ENCODE data around the gene WDR49. TPM values are rescaled to one million over a fixed set of nuclear protein-coding genes. Genes with fewer than 3 reads are reported as not detected.

Gene WDR49
- total RNA-seq, 2 experiments from 2014 or later = 0.42 to 1.1 TPM

GRCh38 chr3:167575000-167575600 lies 78.6 kb downstream of the WDR49 start:
- Mint-ChIP-seq H3K9me3 (no peaks in the 10 kb centered on the region), H3K27ac (no peak overlapping the region), H3K36me3 (ENCODE audit: low read depth) (no peaks in the 10 kb centered on the region), H3K4me3 (no peak overlapping the region), H3K4me1 (ENCODE audit: low read depth) (no peaks in the 10 kb centered on the region), H3K27me3 (peaks cover 6% of the 10 kb centered on the region)
- ATAC-seq (ENCODE audit: poor library complexity) = no peak
- Histone ChIP-seq H3K4me1 (ENCODE audit: insufficient read depth, low read length) (no peaks in the 10 kb centered on the region), H3K27me3 (ENCODE audit: control insufficient read depth in 1 of 2, insufficient read depth in 2 of 2, low read length in 2 of 2) (no peaks in the 10 kb centered on the region), H3K36me3 (ENCODE audit: insufficient read depth, low read length) (no peaks in the 10 kb centered on the region), H3K4me3 (ENCODE audit: low read length) (no peak overlapping the region), H3K9me3 (ENCODE audit: control insufficient read depth in 1 of 2, insufficient read depth in 1 of 2, low read length in 2 of 2) (no peaks in the 10 kb centered on the region), H3K27ac (ENCODE audit: low read depth in 1 of 2, low read length in 2 of 2) (no peak overlapping the region)
- DNase-seq = no peak
- CTCF ChIA-PET = no interaction called here
- POLR2A ChIA-PET = no interaction called here
- intact Hi-C loops (cut with DNase I, micrococcal nuclease) = no loop called here
- no peak for TF ChIP-seq CTCF (IDR thresholded peaks at IDR 0.05)

GRCh38 chr3:167572991-167573390 lies 80.8 kb downstream of the WDR49 start:
- CTCF ChIA-PET = no interaction called here
- TF ChIP-seq CTCF (IDR thresholded peaks at IDR 0.05) = no peak
- no peaks in the 10 kb centered on the region for H3K27me3 ChIP-seq (ENCODE audit: control insufficient read depth in 1 of 2, insufficient read depth in 2 of 2, low read length in 2 of 2)
- Mint-ChIP-seq H3K4me3 (no peak overlapping the region), H3K27me3 (peaks cover 6% of the 10 kb centered on the region), H3K4me1 (ENCODE audit: low read depth) (no peaks in the 10 kb centered on the region), H3K36me3 (ENCODE audit: low read depth) (no peaks in the 10 kb centered on the region), H3K9me3 (no peaks in the 10 kb centered on the region), H3K27ac (no peak overlapping the region)
- H3K4me3 ChIP-seq (ENCODE audit: low read length) = no peak overlapping the region
- no peaks in the 10 kb centered on the region for H3K36me3 ChIP-seq (ENCODE audit: insufficient read depth, low read length)
- intact Hi-C loops (cut with DNase I, micrococcal nuclease) = no loop called here
- H3K9me3 ChIP-seq (ENCODE audit: control insufficient read depth in 1 of 2, insufficient read depth in 1 of 2, low read length in 2 of 2) = no peaks in the 10 kb centered on the region
- ATAC-seq (ENCODE audit: poor library complexity) = no peak
- no peaks in the 10 kb centered on the region for H3K4me1 ChIP-seq (ENCODE audit: insufficient read depth, low read length)
- POLR2A ChIA-PET = no interaction called here
- no peak overlapping the region for H3K27ac ChIP-seq (ENCODE audit: low read depth in 1 of 2, low read length in 2 of 2)
- no peak for DNase-seq

GRCh38 chr3:167568634-167569033 lies 85.1 kb downstream of the WDR49 start:
- H3K9me3 Mint-ChIP-seq = peaks cover 3% of the 10 kb centered on the region
- H3K36me3 Mint-ChIP-seq (ENCODE audit: low read depth) = no peaks in the 10 kb centered on the region
- ATAC-seq (ENCODE audit: poor library complexity) = no peak
- Histone ChIP-seq H3K36me3 (ENCODE audit: insufficient read depth, low read length) (no peaks in the 10 kb centered on the region), H3K27me3 (ENCODE audit: control insufficient read depth in 1 of 2, insufficient read depth in 2 of 2, low read length in 2 of 2) (no peaks in the 10 kb centered on the region), H3K4me3 (ENCODE audit: low read length) (no peak overlapping the region), H3K27ac (ENCODE audit: low read depth in 1 of 2, low read length in 2 of 2) (no peak overlapping the region), H3K4me1 (ENCODE audit: insufficient read depth, low read length) (no peaks in the 10 kb centered on the region), H3K9me3 (ENCODE audit: control insufficient read depth in 1 of 2, insufficient read depth in 1 of 2, low read length in 2 of 2) (no peaks in the 10 kb centered on the region)
- no peak overlapping the region for H3K4me3 Mint-ChIP-seq
- ChIA-PET CTCF (no interaction called here), POLR2A (no interaction called here)
- no peaks in the 10 kb centered on the region for H3K4me1 Mint-ChIP-seq (ENCODE audit: low read depth)
- no peak for TF ChIP-seq CTCF (IDR thresholded peaks at IDR 0.05)
- no peak overlapping the region for H3K27ac Mint-ChIP-seq
- DNase-seq = no peak
- intact Hi-C loops (cut with DNase I, micrococcal nuclease) = no loop called here
- H3K27me3 Mint-ChIP-seq = peaks cover 6% of the 10 kb centered on the region
